ENCODE measurements around the gene TBC1D23.
"Not testable (repeated sequence)": the region's sequence is repeated elsewhere in the genome, so short reads cannot be mapped to it uniquely, and the experiment has no call there.

TBC1D23 gene

DNA sequence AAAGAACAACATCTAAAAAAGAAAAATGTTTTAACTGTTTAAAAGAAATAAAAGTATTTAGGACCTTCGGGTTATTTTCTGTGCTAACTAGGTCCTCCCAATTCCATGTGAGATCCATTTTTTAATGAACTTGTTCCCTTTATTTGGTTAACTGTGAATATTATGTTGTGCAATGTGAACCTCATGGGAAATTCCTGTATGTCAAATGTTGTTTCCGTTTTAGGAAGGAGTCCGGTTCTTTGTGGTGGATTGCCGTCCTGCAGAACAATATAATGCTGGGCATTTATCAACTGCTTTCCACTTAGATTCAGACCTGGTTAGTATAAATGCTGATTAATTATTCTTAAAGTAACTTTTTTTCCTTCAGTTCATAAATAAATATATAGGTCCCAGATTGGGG is 38.2 kb downstream of the TBC1D23 start:
- DNase-seq: no peak

DNA sequence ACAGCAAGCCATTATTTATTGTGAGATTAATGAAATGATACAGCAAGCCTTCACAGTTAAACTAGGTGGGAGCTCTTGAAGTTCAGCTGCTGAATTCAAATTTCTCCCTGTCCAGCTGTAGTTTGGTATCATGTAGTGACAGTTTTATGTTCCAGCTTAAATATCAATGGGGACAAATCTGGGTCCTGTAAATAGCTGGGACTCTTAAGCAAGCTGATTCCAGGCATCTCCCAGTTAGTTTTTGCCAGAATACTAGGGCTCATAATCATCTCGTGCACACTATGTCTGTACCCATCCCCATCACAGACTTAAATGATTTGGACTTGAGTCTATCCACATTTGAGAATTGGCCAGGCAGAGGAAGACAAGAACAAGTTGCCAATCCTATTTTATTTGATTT is 45.9 kb downstream of the TBC1D23 start:
- no peak for DNase-seq

DNA sequence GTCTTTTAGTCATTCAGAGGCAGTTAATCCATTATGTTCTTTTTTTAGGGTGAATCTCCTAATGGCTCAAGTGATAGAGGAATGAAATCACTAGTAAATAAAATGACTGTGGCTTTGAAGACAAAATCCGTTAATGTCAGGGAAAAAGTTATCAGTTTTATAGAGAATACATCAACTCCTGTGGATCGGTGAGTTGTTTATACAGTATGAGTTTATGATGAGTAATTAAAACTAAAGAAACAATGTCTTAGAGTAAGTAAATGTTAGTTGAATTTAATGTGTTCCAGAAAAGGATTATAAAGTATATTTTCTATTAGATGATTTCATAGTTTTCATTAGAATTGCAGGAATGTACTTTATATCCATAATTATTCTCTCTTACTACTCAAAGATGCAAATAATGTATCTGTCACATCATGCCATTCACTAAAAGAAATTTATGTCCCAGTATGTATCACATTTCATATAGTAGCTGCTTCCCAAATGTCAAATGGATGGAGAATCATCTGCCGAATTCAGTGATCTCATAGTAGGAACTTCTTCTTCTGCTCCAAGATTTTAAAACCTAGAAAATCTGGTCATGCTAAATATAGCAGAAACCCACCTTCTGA is 49.7 kb downstream of the TBC1D23 start:
- DNase-seq: no peak

DNA sequence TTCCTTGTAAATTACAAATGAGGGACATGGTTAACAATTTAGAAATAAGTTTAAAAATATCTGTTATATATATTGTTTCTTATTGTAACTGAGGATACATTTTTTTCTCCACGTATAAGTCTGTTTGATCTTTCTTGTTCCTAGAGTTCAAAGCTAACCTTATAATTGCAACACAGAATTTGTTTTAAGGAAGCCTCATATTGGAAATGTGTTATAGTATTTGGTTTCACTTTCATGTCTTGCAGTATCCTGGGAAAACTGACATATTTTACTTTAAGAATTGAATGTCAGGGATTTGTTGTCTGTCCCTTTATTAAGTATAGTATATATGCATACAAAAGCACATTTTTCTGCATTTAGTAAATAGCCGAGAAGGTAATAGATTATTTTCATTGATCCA is 50.2 kb downstream of the TBC1D23 start:
- DNase-seq: no peak

DNA sequence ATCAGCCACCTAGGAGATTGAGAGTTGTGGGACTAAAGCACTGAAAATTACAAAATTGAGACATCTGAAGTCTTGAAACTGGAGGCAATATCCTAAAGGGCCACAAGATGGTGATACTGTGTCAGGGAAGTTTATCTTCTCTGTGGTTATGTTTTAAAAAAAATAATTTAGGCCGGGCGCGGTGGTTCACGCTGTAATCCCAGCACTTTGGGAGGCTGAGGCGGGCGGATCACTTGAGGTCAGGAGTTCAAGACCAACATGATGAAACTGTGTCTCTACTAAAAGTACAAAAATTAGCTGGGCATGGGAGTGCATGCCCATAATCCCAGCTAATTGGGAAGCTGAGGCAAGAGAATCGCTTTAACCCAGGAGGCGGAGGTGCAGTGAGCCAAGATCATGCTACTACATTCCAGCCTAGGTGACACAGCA is 55.9 kb downstream of the TBC1D23 start:
- DNase-seq: peak in 2 of 51 donors; percentile 3 to 33

DNA sequence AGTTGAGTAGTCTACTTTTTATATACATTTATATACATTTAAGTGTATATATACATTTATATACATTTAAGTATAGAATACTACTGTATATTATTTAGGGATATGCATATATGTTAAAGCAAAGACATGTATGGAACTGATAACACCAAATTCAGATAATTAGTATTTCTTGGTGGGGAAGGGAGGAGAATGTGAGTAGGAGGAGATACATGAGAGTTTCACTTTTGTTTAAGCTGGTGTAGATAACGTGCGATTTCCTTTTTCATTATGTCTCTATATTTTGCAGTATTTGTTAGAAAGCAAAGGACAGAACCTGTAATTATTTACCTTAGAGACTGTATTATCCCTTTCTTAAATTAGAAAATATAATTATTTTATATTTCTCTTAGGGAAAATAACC is 57.1 kb downstream of the TBC1D23 start:
- DNase-seq: no peak

DNA sequence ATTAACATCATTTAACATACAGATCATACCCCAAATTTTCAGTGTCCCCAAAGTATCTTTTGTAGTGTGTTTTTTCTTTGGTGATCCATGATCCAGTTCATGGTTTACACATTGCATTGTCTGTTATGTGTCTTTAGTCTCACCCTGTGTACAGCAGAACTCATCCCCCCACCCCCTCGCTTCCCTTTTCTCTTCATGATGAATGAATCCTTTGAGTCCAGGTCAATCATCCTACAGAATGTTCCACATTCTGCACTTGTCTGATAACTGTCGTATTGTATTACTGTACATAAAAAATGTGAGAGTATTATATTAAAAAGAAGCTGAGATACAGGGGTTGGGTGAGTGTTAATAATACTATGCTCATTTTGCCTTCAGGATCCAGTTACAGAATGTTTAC is 59.2 kb downstream of the TBC1D23 start:
- DNase-seq: no peak

DNA sequence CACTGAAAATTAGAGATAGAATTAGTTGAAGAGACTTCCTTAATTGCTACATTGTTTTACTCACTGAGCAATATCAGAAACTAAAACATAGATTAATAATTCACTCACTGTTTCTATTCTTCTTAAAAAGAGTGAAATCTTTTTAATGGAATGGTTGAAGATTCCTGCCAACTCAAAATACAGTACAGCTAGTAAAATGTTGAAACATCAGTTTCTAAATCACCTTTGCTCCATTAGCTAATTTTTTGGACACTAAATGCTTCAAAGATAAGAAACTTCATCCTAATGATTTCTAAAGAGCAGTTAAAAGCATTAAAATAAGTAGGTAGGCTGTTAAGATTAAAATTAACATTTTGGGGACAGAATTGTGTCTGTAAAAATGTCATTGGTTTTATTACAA is 63.3 kb downstream of the TBC1D23 start:
- no peak for DNase-seq

DNA sequence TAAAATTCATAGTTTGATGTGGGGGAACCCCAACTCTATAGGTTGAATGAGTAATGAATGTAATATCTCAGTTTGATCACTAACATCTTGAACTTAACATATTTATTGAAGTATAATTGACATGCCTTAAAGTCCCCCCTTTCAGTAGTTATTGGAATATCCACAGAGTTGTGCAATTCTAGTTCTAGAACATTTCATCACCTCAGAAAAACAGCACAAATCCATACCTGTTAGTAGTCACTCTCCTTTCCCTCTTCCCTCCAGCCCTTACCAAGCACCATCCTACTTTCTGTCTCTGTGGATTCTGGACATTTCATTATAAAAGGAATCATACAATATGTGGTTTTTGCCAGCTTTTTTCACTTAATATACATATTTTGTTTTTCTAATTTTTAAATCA is 65.0 kb downstream of the TBC1D23 start:
- DNase-seq: no peak

DNA sequence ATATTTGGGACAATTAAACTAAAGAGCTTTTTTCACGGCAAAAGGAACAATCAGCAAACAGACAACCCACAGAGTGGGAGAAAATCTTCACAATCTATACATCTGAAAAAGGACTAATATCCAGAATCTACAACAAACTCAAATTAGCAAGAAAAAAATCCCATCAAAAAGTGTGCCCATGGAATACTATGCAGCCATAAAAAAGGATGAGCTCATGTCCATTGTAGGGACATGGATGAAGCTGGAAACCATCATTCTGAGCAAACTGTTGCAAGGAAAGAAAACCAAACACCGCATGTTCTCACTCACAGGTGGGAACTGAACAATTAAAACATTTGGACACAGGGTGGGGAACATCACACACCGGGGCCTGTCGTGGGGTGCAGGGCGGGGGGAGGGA is 66.6 kb downstream of the TBC1D23 start:
- not testable (repeated sequence) for DNase-seq

DNA sequence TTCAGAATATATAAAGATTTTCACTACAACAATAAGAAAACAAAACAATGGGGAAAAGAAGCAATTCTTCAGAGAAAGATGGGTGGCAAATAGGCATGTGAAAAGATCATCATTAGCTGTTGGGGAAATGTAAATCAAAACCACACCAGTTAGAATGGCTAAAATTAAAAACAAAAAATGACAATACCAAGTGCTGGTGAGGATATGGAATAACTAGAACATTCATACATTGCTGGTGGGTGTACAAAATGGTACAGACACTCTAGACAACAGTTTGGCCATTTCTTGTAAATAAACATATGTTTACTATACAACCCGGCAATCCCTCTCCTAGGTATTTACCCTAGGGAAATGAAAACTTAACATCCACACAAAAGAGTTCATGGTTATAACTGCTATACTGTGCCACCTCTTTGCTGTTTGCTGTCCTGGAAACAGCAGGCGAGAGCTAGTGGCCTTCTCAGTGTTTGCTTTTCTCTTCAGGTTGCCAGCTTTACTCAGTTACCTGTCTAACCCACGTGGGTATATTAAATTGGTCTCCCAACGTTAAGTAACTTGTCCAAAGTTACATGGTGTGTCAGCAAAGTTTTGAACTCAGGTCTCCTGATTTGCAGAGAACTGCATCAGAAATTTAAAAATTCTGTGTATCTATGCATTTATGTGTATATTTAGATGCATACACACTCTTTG is 69.2 kb downstream of the TBC1D23 start:
- no peak for DNase-seq

DNA sequence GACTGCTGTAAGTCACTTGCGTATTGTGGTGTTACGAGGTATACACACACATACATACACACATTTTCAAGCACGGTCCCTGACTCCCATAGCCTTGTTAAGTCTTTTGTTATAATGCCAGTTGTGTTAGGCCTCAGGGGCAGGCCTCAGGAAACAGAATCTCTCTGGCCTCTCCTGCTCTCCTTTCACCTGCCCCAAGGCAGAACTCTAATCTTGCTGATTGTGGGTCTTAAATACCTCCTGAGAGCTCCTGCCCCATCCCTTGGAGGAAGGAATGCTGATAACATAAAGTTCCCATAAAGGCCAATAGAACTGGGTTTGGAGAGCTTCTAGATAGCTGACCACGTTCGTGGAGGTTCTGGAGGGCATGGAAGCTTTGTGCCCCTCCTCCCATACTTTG is 69.9 kb downstream of the TBC1D23 start:
- DNase-seq: no peak

DNA sequence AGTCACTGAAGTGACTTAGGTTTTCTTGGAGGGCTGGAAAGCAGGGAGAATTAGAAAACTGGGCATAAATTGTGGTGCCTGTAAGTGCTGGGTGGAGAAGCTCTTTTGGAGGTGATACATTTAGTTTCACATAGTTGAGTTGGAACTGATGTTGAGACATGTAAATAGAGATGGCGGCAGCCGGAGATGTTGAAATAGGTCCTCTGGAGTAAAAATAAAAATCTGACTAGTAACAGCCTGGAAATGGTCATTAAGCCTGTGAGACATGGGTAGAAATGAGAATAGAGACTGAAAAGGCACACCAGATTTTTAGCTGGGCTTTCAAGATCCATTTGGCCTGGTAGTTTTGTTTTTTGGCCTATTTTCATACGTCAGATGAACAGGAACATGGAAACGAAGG is 70.9 kb downstream of the TBC1D23 start:
- DNase-seq: no peak

DNA sequence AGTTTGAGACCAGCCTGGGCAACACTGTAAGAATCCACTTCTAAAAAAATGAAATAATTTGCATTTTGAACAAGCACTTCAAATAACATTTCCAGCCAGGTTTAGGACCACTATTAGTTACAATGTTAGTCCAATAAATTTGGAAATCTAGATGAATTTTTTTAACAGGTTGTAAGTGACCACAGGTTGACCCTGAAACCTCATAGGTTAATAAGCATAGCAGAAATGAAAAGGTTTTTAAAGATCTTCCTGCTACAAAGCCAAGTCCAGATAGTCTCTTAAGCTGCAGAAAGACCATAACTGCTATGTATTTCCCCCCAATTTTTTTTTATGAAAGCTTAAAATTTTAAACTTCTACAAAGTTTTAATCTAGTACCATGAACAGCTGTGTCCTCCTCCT is 72.3 kb downstream of the TBC1D23 start:
- no peak for DNase-seq

DNA sequence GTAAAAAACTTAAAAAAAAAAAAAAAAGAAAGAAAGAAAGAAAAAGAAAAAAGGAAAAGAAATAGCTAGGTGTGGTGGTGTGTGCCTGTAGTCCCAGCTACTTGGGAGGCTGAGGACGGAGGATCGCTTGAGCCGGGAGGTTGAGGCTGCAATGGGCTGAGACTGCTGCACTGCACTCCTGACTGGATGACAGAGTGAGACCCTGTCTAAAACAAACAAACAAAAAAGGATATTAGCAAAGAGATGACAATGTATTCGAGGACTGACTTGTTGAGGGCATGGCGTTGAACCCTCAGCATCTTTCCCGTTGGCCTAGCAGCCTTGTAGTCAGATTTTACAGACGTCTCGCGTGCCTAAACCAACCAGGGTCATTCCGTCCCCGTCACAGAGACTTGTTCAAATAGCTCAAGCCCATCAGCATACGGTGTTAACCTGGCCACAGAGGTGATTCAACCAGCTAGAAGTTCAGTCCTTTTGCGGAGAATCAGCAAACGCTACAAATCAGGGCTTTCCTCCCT is 73.2 kb downstream of the TBC1D23 start:
- DNase-seq: peak in 2 of 51 donors; percentile 35 to 41

DNA sequence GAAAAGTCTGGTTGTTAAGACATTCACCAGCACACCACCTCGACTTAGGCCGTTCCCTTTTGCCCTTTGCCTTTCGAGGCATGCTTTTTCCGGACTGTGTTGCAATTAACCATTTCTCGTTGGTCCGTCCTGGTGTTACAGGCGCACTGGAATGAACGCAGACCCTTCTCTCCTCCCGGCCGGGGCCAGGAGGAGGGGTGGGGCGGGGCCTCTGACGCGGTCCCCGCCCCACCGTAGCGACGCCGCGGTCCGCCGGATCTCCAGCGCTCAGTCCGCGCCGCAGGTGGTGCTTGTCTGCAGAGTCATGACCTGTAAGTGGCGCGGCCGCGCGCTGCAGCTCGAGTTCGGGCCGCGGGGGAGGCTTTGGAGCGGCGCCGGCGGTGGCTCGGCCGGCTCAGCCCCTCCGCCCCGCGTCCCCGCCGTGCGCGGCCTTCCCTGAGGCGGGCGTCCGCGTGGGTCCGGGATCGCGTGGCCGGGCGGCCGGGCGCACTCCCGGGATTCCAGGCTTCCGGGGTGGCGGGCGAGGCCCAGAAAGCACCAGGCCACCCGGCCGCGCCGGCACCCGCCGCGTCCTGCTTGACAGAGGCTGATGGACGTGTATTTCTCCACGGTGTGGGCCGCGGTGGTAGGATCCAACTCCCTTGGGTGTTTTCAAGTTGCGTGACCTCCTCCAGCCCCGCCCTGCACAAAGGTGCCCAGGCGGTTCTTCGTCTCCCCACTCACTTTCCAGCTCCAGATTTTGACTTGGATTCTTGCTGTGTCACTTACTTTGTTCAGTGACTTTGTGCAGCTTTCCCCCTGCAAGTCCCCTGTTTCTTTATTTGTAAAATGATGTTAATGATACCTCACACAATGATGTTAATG is 73.9 kb downstream of the TBC1D23 start, which contains the start of gene NIT2:
NIT2 (plus strand) TSS at position 270 of the 864 bp plus-strand sequence; CDS start at position 305, 35 bp downstream.
- DNase-seq: peak in 49 of 51 donors; percentile 19 to 82 (median 56)

DNA sequence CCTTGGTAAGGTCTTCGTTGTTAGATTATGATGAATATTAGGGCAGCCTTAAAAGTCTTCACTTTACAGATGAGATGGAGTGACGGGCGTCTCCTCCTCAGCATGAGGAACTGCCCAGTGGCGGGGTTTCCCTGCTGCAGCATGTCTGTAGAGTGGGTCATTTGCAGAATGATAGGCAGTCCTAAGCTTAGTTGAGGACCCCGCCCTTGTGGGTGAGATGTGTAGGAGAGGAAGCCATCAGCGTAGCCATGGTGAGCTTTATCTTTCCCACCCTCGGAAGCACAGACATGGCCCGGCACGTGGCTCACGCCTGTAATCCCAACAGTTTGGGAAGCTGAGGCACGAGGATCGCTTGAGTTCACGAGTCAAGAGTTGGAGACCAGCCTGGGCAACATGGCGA is 74.6 kb downstream of the TBC1D23 start:
- DNase-seq: peak in 3 of 51 donors; percentile 1 to 4 (median 4)

DNA sequence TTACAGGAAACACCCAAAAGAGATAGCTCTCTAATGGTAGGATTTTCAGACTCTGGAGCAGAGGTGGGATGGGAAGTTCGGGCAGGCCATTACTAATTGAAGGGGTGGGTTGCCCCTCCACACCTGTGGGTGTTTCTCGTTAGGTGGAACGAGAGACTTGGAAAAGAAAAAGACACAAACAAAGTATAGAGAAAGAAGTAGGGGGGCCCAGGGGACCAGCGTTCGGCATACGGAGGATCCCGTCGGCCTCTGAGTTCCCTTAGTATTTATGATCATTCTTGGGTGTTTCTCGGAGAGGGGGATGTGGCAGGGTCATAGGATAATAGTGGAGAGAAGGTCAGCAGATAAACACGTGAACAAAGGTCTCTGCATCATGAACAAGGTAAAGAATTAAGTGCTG is 75.4 kb downstream of the TBC1D23 start:
- not testable (repeated sequence) for DNase-seq

DNA sequence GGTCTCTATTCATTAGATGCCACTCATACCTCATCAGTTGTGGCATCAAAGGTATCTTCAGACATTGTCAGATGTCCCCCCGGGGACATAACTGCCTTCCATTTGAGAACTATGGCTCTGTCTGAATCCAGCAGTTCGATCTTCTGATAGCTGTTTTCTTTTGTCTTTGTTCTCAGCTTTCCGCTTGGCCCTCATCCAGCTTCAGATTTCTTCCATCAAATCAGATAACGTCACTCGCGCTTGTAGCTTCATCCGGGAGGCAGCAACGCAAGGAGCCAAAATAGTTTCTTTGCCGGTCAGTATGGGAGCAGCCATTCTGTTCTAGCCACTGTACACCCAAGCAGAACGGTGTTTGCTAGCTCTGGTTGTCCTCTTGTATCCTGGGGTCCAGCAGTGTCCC is 78.1 kb downstream of the TBC1D23 start:
- DNase-seq: no peak

DNA sequence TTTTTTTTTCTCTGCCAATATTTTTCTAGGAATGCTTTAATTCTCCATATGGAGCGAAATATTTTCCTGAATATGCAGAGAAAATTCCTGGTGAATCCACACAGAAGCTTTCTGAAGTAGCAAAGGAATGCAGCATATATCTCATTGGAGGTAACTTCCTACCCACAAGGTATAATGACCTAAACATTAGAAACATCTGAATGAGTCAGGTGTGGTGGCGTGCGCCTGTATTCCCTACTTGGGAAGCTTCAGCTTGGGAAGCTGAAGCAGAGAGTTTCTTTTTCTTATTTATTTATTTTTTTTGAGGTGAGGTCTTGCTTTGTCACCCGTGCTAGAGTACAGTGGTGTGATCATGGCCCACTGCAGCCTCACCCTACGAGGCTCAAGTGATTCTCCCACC is 79.0 kb downstream of the TBC1D23 start:
- no peak for DNase-seq

DNA sequence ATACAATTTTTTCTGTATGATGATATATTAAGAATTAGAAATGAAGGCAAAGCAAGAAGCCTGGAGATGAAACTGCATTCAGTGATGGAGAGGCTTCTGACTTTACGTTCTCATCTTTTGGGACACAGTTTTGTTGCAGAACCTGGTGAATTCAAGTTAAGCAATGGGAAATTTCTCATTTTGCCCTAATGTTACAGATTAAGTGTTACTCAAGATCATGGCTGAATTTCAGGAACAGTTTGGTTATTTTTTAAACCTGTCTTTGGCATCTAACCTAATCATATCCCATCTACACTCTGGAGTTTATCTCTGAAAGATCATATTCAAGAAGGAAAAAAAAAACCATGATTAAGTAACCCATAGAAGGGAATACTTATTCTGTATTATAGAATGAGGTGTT is 79.7 kb downstream of the TBC1D23 start:
- DNase-seq: no peak

DNA sequence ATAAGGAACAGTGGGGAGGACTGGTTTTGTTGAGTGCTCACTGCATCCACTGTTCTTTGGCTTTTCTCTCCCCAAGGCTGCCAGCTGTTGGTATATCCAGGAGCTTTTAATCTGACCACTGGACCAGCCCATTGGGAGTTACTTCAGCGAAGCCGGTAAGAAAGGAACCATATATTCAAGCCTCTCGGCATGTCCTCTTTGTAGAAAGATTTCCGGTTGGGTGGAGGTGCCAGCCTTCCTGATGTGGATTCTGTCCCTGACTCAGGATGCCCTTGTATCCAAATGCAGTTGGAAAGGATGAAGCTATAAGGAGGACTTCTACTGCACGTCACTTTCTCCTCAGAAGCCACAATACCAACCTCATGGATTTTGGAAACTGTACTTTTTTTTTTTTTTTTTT is 87.9 kb downstream of the TBC1D23 start:
- no peak for DNase-seq

Data from hypothalamus (tissue), 51 donors.